HG02610 (cell line): Measurements from ENCODE around the gene NUTF2.
"Not testable (repeated sequence)": the region's sequence is repeated elsewhere in the genome, so short reads cannot be mapped to it uniquely, and the experiment has no call there.

Experiments used
- ATAC-seq: cut with Tn5 transposase; IDR thresholded peaks from one replicate; pipeline ENCODE4 v1.9.1; 2021; ENCODE audit warnings: mild to moderate bottlenecking, moderate library complexity; ENCODE audit not compliant: unreplicated experiment

NUTF2 gene

GRCh38 chr16:67837190-67837589, 9.5 kb upstream of the NUTF2 start:
- ATAC-seq: not testable (repeated sequence)

- no peak for ATAC-seq
These were observed 8.9 kb upstream of the NUTF2 start for GRCh38 chr16:67837811-67838210.

GRCh38 chr16:67841198-67841815, 5.4 kb upstream of the NUTF2 start:
- ATAC-seq: no peak

GRCh38 chr16:67841816-67842508, 4.8 kb upstream of the NUTF2 start, which contains the start of gene THAP11:
THAP11 (plus strand) TSS chr16:67842320; CDS start chr16:67842555, 235 bp downstream.
- peak; percentile 37 for ATAC-seq

- ATAC-seq: peak; percentile 4
These were observed 4.0 kb upstream of the NUTF2 start for GRCh38 chr16:67842509-67843342.

- no peak for ATAC-seq
These were observed 3.4 kb upstream of the NUTF2 start for GRCh38 chr16:67843343-67843765.

- ATAC-seq: no peak
These were observed 2.2 kb upstream of the NUTF2 start for GRCh38 chr16:67844497-67844896.

GRCh38 chr16:67845291-67846062, 1.3 kb upstream of the NUTF2 start:
- ATAC-seq: no peak

- ATAC-seq: no peak
These were observed 742 bp upstream of the NUTF2 start for GRCh38 chr16:67846063-67846319.

- ATAC-seq: peak; percentile 29
These were observed 530 bp downstream of the NUTF2 start, which contains the start of gene CENPT for GRCh38 chr16:67847064-67847861. CENPT (minus strand) TSS chr16:67847693; CDS start chr16:67833859, 13,834 bp downstream.

GRCh38 chr16:67848118-67848517, 1.4 kb downstream of the NUTF2 start:
- ATAC-seq: no peak

GRCh38 chr16:67853670-67854069, 6.9 kb downstream of the NUTF2 start:
- ATAC-seq: no peak

GRCh38 chr16:67855789-67856188, 9.1 kb downstream of the NUTF2 start:
- no peak for ATAC-seq

- ATAC-seq: no peak
These were observed 10.3 kb downstream of the NUTF2 start for GRCh38 chr16:67856927-67857546.

GRCh38 chr16:67857547-67858233, 11.0 kb downstream of the NUTF2 start:
- no peak for ATAC-seq

GRCh38 chr16:67858500-67858899, 11.8 kb downstream of the NUTF2 start:
- no peak for ATAC-seq

GRCh38 chr16:67860589-67861398, 14.1 kb downstream of the NUTF2 start:
- ATAC-seq: no peak

GRCh38 chr16:67861877-67862276, 15.1 kb downstream of the NUTF2 start:
- no peak for ATAC-seq
